ENCODE measurements around the gene RILPL1.

GRCh38 chr12:123532808-123533649 lies 490 bp downstream of the RILPL1 start:
- TF ChIP-seq TAF1 (IDR thresholded peaks at IDR 0.05; ENCODE audit: borderline replicate concordance, insufficient read depth, low read length) (no peak), SIN3A (IDR thresholded peaks at IDR 0.05; ENCODE audit: borderline replicate concordance, insufficient read depth, low read length) (no peak)
